ENCODE results near the gene IFIT5. TPM values are rescaled to one million over a fixed set of nuclear protein-coding genes. Genes with fewer than 3 reads are reported as not detected.

Gene IFIT5
- polyA plus RNA-seq, 1 donor (not counting 4 experiments of a cell fraction or from before 2014, with no cell fraction given): 15.8 TPM

GRCh38 chr10:89416465-89416864, 2.1 kb downstream of the IFIT5 start:
- H3K36me3 ChIP-seq (ENCODE audit: control insufficient read depth in 2 of 2, extremely low read depth in 1 of 2, insufficient read depth in 2 of 2, low read length in 2 of 2): peaks cover 2 to 4% of the 10 kb centered on the region in 2 experiments
- no peak overlapping the region for H3K9ac ChIP-seq (ENCODE audit: control insufficient read depth, extremely low read depth, insufficient read depth, low read length)
- no peak overlapping the region for H3K27ac ChIP-seq (ENCODE audit: control insufficient read depth, insufficient read depth, low read length)
- DNase-seq (ENCODE audit: low read depth, low spot score): no peak
- no peaks in the 10 kb centered on the region for H3K27me3 ChIP-seq (ENCODE audit: control insufficient read depth, extremely low read depth, insufficient read depth, low read length)
- H3K4me3 ChIP-seq (ENCODE audit: control insufficient read depth in 2 of 3, extremely low read depth in 1 of 3, insufficient read depth in 2 of 3, low read depth in 1 of 3, low read length in 3 of 3): no peak overlapping the region
- FAIRE-seq: no peak
- peaks cover 24% of the 10 kb centered on the region for H3K79me2 ChIP-seq (ENCODE audit: control insufficient read depth, insufficient read depth, low read length)
- H3K9me3 ChIP-seq (ENCODE audit: control insufficient read depth, low read depth, low read length): no peaks in the 10 kb centered on the region
- no peaks in the 10 kb centered on the region for H3K9me1 ChIP-seq (ENCODE audit: control insufficient read depth, extremely low read depth, insufficient read depth, low read length)
- no peaks in the 10 kb centered on the region for H4K20me1 ChIP-seq (ENCODE audit: control insufficient read depth, extremely low read depth, insufficient read depth, low read length)
- H3K4me2 ChIP-seq (ENCODE audit: control insufficient read depth, extremely low read depth, insufficient read depth, low read depth, low read length): no peak overlapping the region
- no peak overlapping the region for H2AFZ ChIP-seq (ENCODE audit: control insufficient read depth, low read length)
- dilution Hi-C loops (cut with MboI; ENCODE audit: extremely low pct_ligation_motif_present, low sequenced_read_pairs): no loop called here
- H3K4me1 ChIP-seq (ENCODE audit: control insufficient read depth, extremely low read depth, insufficient read depth, low read length): peaks cover 14% of the 10 kb centered on the region
- TF ChIP-seq EZH2 (IDR thresholded peaks at IDR 0.05; ENCODE audit: low read length) (no peak), CTCF (optimal IDR thresholded peaks at IDR 0.05 in 1 of 3, IDR thresholded peaks at IDR 0.05 in 1 of 3, conservative IDR thresholded peaks at IDR 0.05 in 1 of 3; ENCODE audit: extremely low read depth in 1 of 3, insufficient read depth in 2 of 3, low read length in 3 of 3) (no peak)

- H3K79me2 ChIP-seq (ENCODE audit: control insufficient read depth, insufficient read depth, low read length): peaks cover 24% of the 10 kb centered on the region
- peaks cover 2 to 4% of the 10 kb centered on the region in 2 experiments for H3K36me3 ChIP-seq (ENCODE audit: control insufficient read depth in 2 of 2, extremely low read depth in 1 of 2, insufficient read depth in 2 of 2, low read length in 2 of 2)
- no peak overlapping the region for H3K4me3 ChIP-seq (ENCODE audit: control insufficient read depth in 2 of 3, extremely low read depth in 1 of 3, insufficient read depth in 2 of 3, low read depth in 1 of 3, low read length in 3 of 3)
- H4K20me1 ChIP-seq (ENCODE audit: control insufficient read depth, extremely low read depth, insufficient read depth, low read length): no peaks in the 10 kb centered on the region
- H3K9me1 ChIP-seq (ENCODE audit: control insufficient read depth, extremely low read depth, insufficient read depth, low read length): no peaks in the 10 kb centered on the region
- H3K4me2 ChIP-seq (ENCODE audit: control insufficient read depth, extremely low read depth, insufficient read depth, low read depth, low read length): no peak overlapping the region
- H3K27ac ChIP-seq (ENCODE audit: control insufficient read depth, insufficient read depth, low read length): no peak overlapping the region
- H3K4me1 ChIP-seq (ENCODE audit: control insufficient read depth, extremely low read depth, insufficient read depth, low read length): peaks cover 9% of the 10 kb centered on the region
- TF ChIP-seq CTCF (optimal IDR thresholded peaks at IDR 0.05 in 1 of 3, IDR thresholded peaks at IDR 0.05 in 1 of 3, conservative IDR thresholded peaks at IDR 0.05 in 1 of 3; ENCODE audit: extremely low read depth in 1 of 3, insufficient read depth in 2 of 3, low read length in 3 of 3) (peak in 2 of 3 experiments; percentile 4 to 14), EZH2 (IDR thresholded peaks at IDR 0.05; ENCODE audit: low read length) (no peak)
- H3K9ac ChIP-seq (ENCODE audit: control insufficient read depth, extremely low read depth, insufficient read depth, low read length): no peak overlapping the region
- H3K27me3 ChIP-seq (ENCODE audit: control insufficient read depth, extremely low read depth, insufficient read depth, low read length): no peaks in the 10 kb centered on the region
- H2AFZ ChIP-seq (ENCODE audit: control insufficient read depth, low read length): no peak overlapping the region
- DNase-seq (ENCODE audit: low read depth, low spot score): no peak
- dilution Hi-C loops (cut with MboI; ENCODE audit: extremely low pct_ligation_motif_present, low sequenced_read_pairs): no loop called here
- H3K9me3 ChIP-seq (ENCODE audit: control insufficient read depth, low read depth, low read length): no peaks in the 10 kb centered on the region
- FAIRE-seq: no peak
These were observed 5.2 kb downstream of the IFIT5 start for GRCh38 chr10:89419548-89419947.
